Loucy (cell line): Measurements from ENCODE around the gene POLD3.

Experiments
- H2AFZ ChIP-seq: fragments of 200-600 bp; sonication (generic); 2 replicates; pipeline ENCODE4 v1.6.0; 2016; ENCODE audit warnings: antibody characterized with exemption, mild to moderate bottlenecking, low read length, moderate library complexity
- H3F3A ChIP-seq: fragments of 200-600 bp; 2 replicates; pipeline ENCODE4 v1.6.0; 2016; ENCODE audit warnings: antibody characterized with exemption, low read depth, mild to moderate bottlenecking
- H3K27me3 ChIP-seq: fragments of 200-600 bp; sonication (generic); 2 replicates; pipeline ENCODE4 v1.6.1; 2014; ENCODE audit warnings: low read length, mild to moderate bottlenecking; ENCODE audit not compliant: insufficient read depth, poor library complexity, severe bottlenecking
- H3K36me3 ChIP-seq: fragments of 200-600 bp; sonication (generic); 2 replicates; pipeline ENCODE4 v1.6.1; 2016; ENCODE audit warnings: low read length; ENCODE audit not compliant: insufficient read depth
- H3K4me1 ChIP-seq: fragments of 200-600 bp; sonication (generic); 2 replicates; pipeline ENCODE4 v1.5.1; 2014; ENCODE audit warnings: low read length, mild to moderate bottlenecking; ENCODE audit not compliant: insufficient read depth, poor library complexity, severe bottlenecking
- H3K4me2 ChIP-seq: fragments of 200-600 bp; sonication (generic); 2 replicates; pipeline ENCODE4 v1.6.0; 2014; ENCODE audit warnings: antibody characterized with exemption, low read length, low read depth, mild to moderate bottlenecking; ENCODE audit not compliant: poor library complexity, severe bottlenecking
- H3K4me3 ChIP-seq: fragments of 200-600 bp; sonication (generic); 2 replicates; pipeline ENCODE4 v1.5.1; 2014; ENCODE audit warnings: low read length, mild to moderate bottlenecking, mixed read lengths; ENCODE audit not compliant: poor library complexity, severe bottlenecking
- H3K79me2 ChIP-seq: fragments of 200-600 bp; sonication (generic); 2 replicates; pipeline ENCODE4 v1.6.1; 2014; ENCODE audit warnings: low read length; ENCODE audit not compliant: insufficient read depth
- H3K9ac ChIP-seq: fragments of 200-600 bp; sonication (generic); 2 replicates; pipeline ENCODE4 v1.6.0; 2014; ENCODE audit warnings: mild to moderate bottlenecking, low read depth, low read length, moderate library complexity; ENCODE audit not compliant: poor library complexity, severe bottlenecking
- H3K9me2 ChIP-seq: fragments of 200-600 bp; sonication (generic); replicated peaks from 2 replicates; pipeline ENCODE4 v1.6.1; 2016; ENCODE audit warnings: low read depth, low read length, mixed read lengths
- H3K9me3 ChIP-seq: fragments of 200-600 bp; sonication (generic); 2 replicates; pipeline ENCODE4 v1.6.1; 2014; ENCODE audit warnings: mild to moderate bottlenecking, antibody characterized with exemption, low read length, low read depth; ENCODE audit not compliant: insufficient read depth
- H4K20me1 ChIP-seq: fragments of 200-600 bp; sonication (generic); 2 replicates; pipeline ENCODE4 v1.6.0; 2014; ENCODE audit warnings: antibody characterized with exemption, low read length, mild to moderate bottlenecking; ENCODE audit not compliant: insufficient read depth, poor library complexity, severe bottlenecking
- CTCF ChIP-seq: fragments of 200-600 bp; sonication (generic); conservative IDR thresholded peaks from 2 replicates; pipeline ENCODE4 v1.5.1; 2014; ENCODE audit warnings: mild to moderate bottlenecking, antibody characterized with exemption, low read length
- EZH2phosphoT487 ChIP-seq: fragments of 200-600 bp; IDR thresholded peaks from 2 replicates; pipeline ENCODE4 v1.6.1; 2018; ENCODE audit warnings: antibody characterized with exemption, mild to moderate bottlenecking, moderate library complexity, borderline replicate concordance

The POLD3 gene

DNA sequence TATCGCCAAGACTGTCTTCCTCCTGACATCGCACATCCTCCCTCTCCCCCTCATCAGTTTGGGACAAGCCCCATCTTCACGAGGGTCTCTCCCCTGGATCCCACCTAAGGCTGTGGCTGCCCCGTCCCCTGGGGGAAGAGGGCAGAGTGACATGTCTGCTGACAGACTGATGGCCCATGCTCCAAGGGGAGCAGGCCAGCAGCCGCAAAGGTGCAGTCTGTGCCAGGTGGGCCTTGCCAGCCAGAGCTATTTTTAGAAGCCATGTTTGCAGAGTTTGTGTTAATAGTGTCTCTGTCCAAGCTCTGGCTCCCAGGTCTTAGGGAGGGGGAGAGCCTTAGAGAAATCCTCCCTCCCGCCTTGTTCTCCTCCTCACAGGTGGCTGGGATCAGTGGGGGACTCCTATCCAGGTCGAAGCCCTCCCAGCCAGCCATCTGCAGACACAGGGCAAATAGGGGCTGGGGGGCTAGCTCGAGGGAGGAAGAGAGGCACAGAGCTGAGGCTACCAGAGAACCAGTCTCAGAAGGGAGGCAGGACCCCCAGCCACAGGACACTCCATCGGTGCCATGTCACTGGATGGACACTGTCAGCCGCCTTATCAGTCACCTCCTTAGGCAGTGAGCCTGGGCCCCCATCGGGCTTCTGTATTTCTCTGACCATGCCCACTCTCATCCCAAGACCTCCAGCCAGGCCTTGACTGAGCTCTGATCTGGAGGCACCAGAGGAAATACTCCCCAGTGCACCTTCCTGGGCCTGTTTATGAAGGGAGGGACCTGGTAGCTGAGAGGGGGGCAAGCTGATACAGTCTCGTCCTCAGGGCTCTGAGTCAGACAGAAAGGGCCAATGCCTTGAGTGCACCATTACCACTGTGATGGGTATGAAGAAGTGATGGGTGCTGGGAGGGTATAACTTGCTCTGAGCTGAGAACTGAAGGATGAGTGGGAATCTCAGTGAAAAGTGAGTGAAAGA lies 89.6 kb downstream of the POLD3 start:
- Histone ChIP-seq H3K36me3 (no peaks in the 10 kb centered on the region), H3K4me2 (no peak overlapping the region), H3K4me3 (no peak overlapping the region), H3F3A (no peaks in the 10 kb centered on the region), H3K27me3 (no peaks in the 10 kb centered on the region), H2AFZ (no peak overlapping the region), H4K20me1 (no peaks in the 10 kb centered on the region), H3K9me3 (no peaks in the 10 kb centered on the region), H3K9ac (no peak overlapping the region), H3K79me2 (no peaks in the 10 kb centered on the region), H3K9me2 (no peaks in the 10 kb centered on the region), H3K4me1 (no peaks in the 10 kb centered on the region)
- TF ChIP-seq CTCF (no peak), EZH2phosphoT487 (no peak)

GRCh38 chr11:74682731-74683278 lies 90.4 kb downstream of the POLD3 start:
- H3K4me1 ChIP-seq: no peaks in the 10 kb centered on the region
- H2AFZ ChIP-seq: no peak overlapping the region
- H4K20me1 ChIP-seq: no peaks in the 10 kb centered on the region
- H3K9me3 ChIP-seq: no peaks in the 10 kb centered on the region
- no peaks in the 10 kb centered on the region for H3F3A ChIP-seq
- H3K79me2 ChIP-seq: no peaks in the 10 kb centered on the region
- H3K4me3 ChIP-seq: no peak overlapping the region
- TF ChIP-seq EZH2phosphoT487: no peak
- TF ChIP-seq CTCF: no peak
- H3K27me3 ChIP-seq: no peaks in the 10 kb centered on the region
- H3K9me2 ChIP-seq: no peaks in the 10 kb centered on the region
- no peak overlapping the region for H3K4me2 ChIP-seq
- no peaks in the 10 kb centered on the region for H3K36me3 ChIP-seq
- H3K9ac ChIP-seq: no peak overlapping the region

DNA sequence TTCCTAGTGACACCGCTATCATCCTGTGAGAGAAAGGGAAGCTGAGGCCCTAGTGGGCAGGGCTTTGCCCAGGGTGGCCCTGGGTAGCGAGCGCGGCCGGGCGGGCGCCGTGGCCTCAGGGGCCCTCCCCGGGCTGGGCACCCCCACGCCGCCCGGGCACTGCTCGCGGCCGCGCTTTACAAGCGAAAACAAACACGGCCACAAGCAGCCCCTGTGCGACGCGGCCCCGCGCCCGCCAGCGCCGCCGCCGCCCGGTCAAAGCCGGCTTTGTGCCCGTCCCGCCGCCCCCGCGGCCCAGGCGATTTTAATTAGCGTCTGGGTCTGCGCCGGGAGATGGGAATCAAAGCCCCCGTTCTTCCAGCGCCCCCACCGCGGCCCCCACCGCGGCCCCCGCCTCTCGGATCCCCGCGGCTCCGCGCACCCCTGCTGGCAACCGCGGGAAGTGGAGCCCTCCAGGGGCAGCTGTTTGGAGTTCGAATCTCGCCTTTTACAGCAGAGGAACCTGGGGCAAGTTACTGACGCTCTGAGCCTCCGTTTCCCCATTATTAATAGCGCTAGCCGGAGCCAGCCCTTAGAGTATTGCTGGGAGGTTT lies 91.0 kb downstream of the POLD3 start:
- H3K27me3 ChIP-seq: no peaks in the 10 kb centered on the region
- H3K36me3 ChIP-seq: no peaks in the 10 kb centered on the region
- no peaks in the 10 kb centered on the region for H3K9me3 ChIP-seq
- no peak overlapping the region for H3K9ac ChIP-seq
- H3K9me2 ChIP-seq: no peaks in the 10 kb centered on the region
- H3K4me2 ChIP-seq: no peak overlapping the region
- H3K79me2 ChIP-seq: no peaks in the 10 kb centered on the region
- no peaks in the 10 kb centered on the region for H3K4me1 ChIP-seq
- no peak overlapping the region for H2AFZ ChIP-seq
- TF ChIP-seq CTCF: no peak
- TF ChIP-seq EZH2phosphoT487: no peak
- H3F3A ChIP-seq: no peaks in the 10 kb centered on the region
- no peaks in the 10 kb centered on the region for H4K20me1 ChIP-seq
- no peak overlapping the region for H3K4me3 ChIP-seq
